Rectal smooth muscle tissue (tissue), 1 donor: ENCODE data around the gene CIAO3.

Experiments
- H3K27ac ChIP-seq: one replicate; pipeline ENCODE4 v1.7.0; 2013; ENCODE audit warnings: low read depth, low read length, inconsistent platforms
- H3K27me3 ChIP-seq: one replicate; pipeline ENCODE4 v1.7.0; 2013; ENCODE audit warnings: low read length; ENCODE audit not compliant: control insufficient read depth, insufficient read depth
- H3K36me3 ChIP-seq: one replicate; pipeline ENCODE4 v1.7.0; 2013; ENCODE audit warnings: low read length; ENCODE audit not compliant: control insufficient read depth, insufficient read depth
- H3K4me1 ChIP-seq: one replicate; pipeline ENCODE4 v1.7.0; 2013; ENCODE audit warnings: low read length; ENCODE audit not compliant: control insufficient read depth, insufficient read depth
- H3K4me3 ChIP-seq: one replicate; pipeline ENCODE4 v1.7.0; 2013; ENCODE audit warnings: low read length
- H3K9ac ChIP-seq: one replicate; pipeline ENCODE4 v1.7.0; 2013; ENCODE audit warnings: low read length

The CIAO3 gene

GRCh38 chr16:740764-741505, at the start of gene CIAO3:
TSS of gene CIAO3 (minus strand) at chr16:740997. CDS start at chr16:740985, 12 bp downstream.
- Histone ChIP-seq H3K4me1 (peaks cover 3% of the 10 kb centered on the region), H3K36me3 (peaks cover 8% of the 10 kb centered on the region), H3K4me3 (peak within 1 kb of the TSS; percentile 79), H3K27ac (no peak within 1 kb of the TSS), H3K9ac (peak within 1 kb of the TSS; percentile 80), H3K27me3 (peaks cover 2% of the 10 kb centered on the region)

- Histone ChIP-seq H3K4me3 (no peak overlapping the region), H3K4me1 (no peaks in the 10 kb centered on the region), H3K36me3 (no peaks in the 10 kb centered on the region), H3K27me3 (no peaks in the 10 kb centered on the region), H3K9ac (no peak overlapping the region), H3K27ac (no peak overlapping the region)
These were observed 49.3 kb upstream of the CIAO3 start for GRCh38 chr16:790086-790485.

- H3K4me3 ChIP-seq = peak overlapping the region; percentile 77
- no peaks in the 10 kb centered on the region for H3K27me3 ChIP-seq
- no peak overlapping the region for H3K27ac ChIP-seq
- H3K4me1 ChIP-seq = no peaks in the 10 kb centered on the region
- no peak overlapping the region for H3K9ac ChIP-seq
- H3K36me3 ChIP-seq = no peaks in the 10 kb centered on the region
These were observed 48.5 kb upstream of the CIAO3 start for GRCh38 chr16:789191-789850.

- H3K27ac ChIP-seq = peak within 1 kb of the TSS; percentile 3
- peak within 1 kb of the TSS; percentile 95 for H3K4me3 ChIP-seq
- peak within 1 kb of the TSS; percentile 93 for H3K9ac ChIP-seq
- H3K4me1 ChIP-seq = no peaks in the 10 kb centered on the region
- peaks cover under 1% of the 10 kb centered on the region for H3K27me3 ChIP-seq
- no peaks in the 10 kb centered on the region for H3K36me3 ChIP-seq
These were observed 47.8 kb upstream of the CIAO3 start, which contains the start of gene CHTF18 for GRCh38 chr16:788399-789126. TSS of gene CHTF18 (plus strand) at chr16:788620. CDS start at chr16:788685, 65 bp downstream.

GRCh38 chr16:787978-788398, 47.2 kb upstream of the CIAO3 start, which contains the start of gene RPUSD1:
TSS of gene RPUSD1 (minus strand) at chr16:788381. CDS start at chr16:787737, 644 bp downstream.
- Histone ChIP-seq H3K27ac (peak within 1 kb of the TSS; percentile 3), H3K36me3 (no peaks in the 10 kb centered on the region), H3K9ac (peak within 1 kb of the TSS; percentile 93)

GRCh38 chr16:787321-787966, 46.6 kb upstream of the CIAO3 start:
- no peaks in the 10 kb centered on the region for H3K4me1 ChIP-seq
- peak overlapping the region; percentile 3 for H3K27ac ChIP-seq
- peak overlapping the region; percentile 93 for H3K9ac ChIP-seq
- H3K4me3 ChIP-seq = peak overlapping the region; percentile 95
- peaks cover 6% of the 10 kb centered on the region for H3K27me3 ChIP-seq
- no peaks in the 10 kb centered on the region for H3K36me3 ChIP-seq

More at GRCh38 chr16:787978-788398, 47.2 kb upstream of the CIAO3 start, which contains the start of gene RPUSD1:
- Histone ChIP-seq H3K27me3 (peaks cover 5% of the 10 kb centered on the region), H3K4me3 (peak within 1 kb of the TSS; percentile 95), H3K4me1 (no peaks in the 10 kb centered on the region)

GRCh38 chr16:785563-786535, 45.1 kb upstream of the CIAO3 start:
- Histone ChIP-seq H3K4me1 (no peaks in the 10 kb centered on the region), H3K36me3 (no peaks in the 10 kb centered on the region)

GRCh38 chr16:784431-784830, 43.6 kb upstream of the CIAO3 start:
- peaks cover 18% of the 10 kb centered on the region for H3K27me3 ChIP-seq
- no peak overlapping the region for H3K27ac ChIP-seq
- H3K4me1 ChIP-seq = no peaks in the 10 kb centered on the region
- H3K9ac ChIP-seq = no peak overlapping the region
- no peaks in the 10 kb centered on the region for H3K36me3 ChIP-seq
- H3K4me3 ChIP-seq = no peak overlapping the region

More at GRCh38 chr16:785563-786535, 45.1 kb upstream of the CIAO3 start:
- H3K9ac ChIP-seq = no peak overlapping the region
- no peak overlapping the region for H3K27ac ChIP-seq
- peaks cover 17% of the 10 kb centered on the region for H3K27me3 ChIP-seq
- no peak overlapping the region for H3K4me3 ChIP-seq

GRCh38 chr16:783404-784161, 42.8 kb upstream of the CIAO3 start:
- no peak overlapping the region for H3K4me3 ChIP-seq
- H3K9ac ChIP-seq = no peak overlapping the region
- H3K4me1 ChIP-seq = no peaks in the 10 kb centered on the region
- no peak overlapping the region for H3K27ac ChIP-seq
- peaks cover 18% of the 10 kb centered on the region for H3K27me3 ChIP-seq
- H3K36me3 ChIP-seq = no peaks in the 10 kb centered on the region

- H3K9ac ChIP-seq = no peak overlapping the region
- peaks cover 20% of the 10 kb centered on the region for H3K27me3 ChIP-seq
- no peaks in the 10 kb centered on the region for H3K36me3 ChIP-seq
- H3K27ac ChIP-seq = no peak overlapping the region
- no peaks in the 10 kb centered on the region for H3K4me1 ChIP-seq
- no peak overlapping the region for H3K4me3 ChIP-seq
These were observed 42.1 kb upstream of the CIAO3 start for GRCh38 chr16:782766-783403.
